ENCODE measurements around the gene NUDT22.
A peak's percentile ranks its signal among the peaks of the same experiment; 100 is the strongest.
"Not testable (repeated sequence)": the region's sequence is repeated elsewhere in the genome, so short reads cannot be mapped to it uniquely, and the experiment has no call there.

NUDT22 gene

DNA sequence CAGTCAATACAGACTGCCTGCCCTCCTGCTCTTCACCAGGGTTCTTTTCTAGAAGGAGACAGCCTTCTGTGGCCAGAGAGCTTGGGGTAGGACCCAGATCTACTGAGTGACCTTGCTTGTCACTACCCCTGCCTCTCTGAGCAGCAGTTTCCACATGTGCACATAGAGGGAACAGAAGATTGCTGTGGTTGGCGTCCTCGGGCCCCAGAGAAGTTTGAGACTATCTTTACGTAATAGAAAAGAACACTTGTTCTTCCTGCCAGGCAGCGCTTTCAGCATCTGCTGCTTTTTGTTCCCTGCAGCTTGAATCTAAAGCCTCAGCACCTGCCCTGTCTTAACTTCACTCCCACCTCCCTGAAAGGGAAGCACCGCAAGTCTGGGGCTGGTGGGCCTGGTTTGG, 12.9 kb downstream of the NUDT22 start:
- DNase-seq: no peak
- in situ Hi-C loops (cut with MboI; ENCODE audit: low pct_unique_long_range_greater_than_20kb, low sequenced_read_pairs): no loop called here

- peak; percentile 83 for DNase-seq
- in situ Hi-C loops (cut with MboI; ENCODE audit: low pct_unique_long_range_greater_than_20kb, low sequenced_read_pairs): no loop called here
Measured at GRCh38 chr11:64239662-64240434, 13.8 kb downstream of the NUDT22 start.

DNA sequence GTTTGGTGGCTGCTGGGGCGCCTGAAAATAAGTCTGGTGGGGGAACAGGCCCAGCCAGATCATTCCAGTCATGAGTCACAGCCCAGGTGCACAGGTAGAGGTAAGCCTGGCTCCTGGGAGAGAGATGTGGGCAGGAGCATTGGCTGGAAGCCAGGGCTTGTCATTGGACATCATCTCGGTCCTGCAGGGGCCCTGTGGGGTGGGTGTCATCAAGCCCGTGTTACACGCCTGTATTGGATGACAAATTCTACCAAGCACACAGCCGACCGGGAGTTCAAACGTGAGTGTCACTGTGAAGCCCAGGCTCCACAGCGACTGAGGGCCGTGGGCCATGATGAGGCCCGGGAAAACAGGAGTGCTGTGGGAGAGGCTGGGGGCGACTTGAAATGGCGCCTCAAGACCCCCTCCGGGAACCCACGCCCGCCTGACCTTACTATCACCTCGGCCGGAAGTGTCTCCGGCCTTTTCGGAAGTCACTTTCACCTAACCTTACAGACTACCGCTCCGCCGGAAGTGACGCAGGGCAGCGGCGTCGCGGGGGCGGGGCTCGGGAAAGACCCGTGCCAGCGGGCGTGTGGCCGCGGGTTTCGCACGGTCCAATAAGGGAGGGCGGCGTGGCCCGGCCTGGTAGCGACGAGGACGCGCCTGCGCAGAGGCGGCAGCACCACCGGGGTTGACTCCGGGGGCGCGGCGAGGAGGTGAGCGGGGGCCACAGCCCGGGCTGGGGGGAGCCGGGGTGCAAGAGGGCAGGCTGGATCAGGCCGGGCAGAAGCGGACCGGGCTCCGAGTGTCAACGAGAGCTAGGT, 14.6 kb downstream of the NUDT22 start, which contains the start of gene FKBP2:
TSS of gene FKBP2 (plus strand) at position 661 of the 806 bp plus-strand sequence. CDS start 1,293 bp downstream, outside the sequence.
- DNase-seq: peak; percentile 95
- in situ Hi-C loops (cut with MboI; ENCODE audit: low pct_unique_long_range_greater_than_20kb, low sequenced_read_pairs): no loop called here

DNA sequence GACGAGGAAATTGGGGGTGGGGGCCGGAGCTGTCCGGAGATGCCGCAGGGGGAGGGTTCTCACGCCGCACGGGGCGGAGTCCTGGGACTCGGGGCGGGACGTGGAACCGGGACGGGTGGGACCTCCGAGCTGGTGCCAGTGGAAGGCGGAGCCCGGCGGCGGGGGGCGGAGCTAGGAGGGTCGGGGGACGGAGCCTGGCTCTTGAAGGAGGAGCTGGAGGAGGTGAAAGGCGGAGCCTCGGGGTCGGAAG, 15.1 kb downstream of the NUDT22 start:
- DNase-seq: no peak
- in situ Hi-C loops (cut with MboI; ENCODE audit: low pct_unique_long_range_greater_than_20kb, low sequenced_read_pairs): no loop called here

DNA sequence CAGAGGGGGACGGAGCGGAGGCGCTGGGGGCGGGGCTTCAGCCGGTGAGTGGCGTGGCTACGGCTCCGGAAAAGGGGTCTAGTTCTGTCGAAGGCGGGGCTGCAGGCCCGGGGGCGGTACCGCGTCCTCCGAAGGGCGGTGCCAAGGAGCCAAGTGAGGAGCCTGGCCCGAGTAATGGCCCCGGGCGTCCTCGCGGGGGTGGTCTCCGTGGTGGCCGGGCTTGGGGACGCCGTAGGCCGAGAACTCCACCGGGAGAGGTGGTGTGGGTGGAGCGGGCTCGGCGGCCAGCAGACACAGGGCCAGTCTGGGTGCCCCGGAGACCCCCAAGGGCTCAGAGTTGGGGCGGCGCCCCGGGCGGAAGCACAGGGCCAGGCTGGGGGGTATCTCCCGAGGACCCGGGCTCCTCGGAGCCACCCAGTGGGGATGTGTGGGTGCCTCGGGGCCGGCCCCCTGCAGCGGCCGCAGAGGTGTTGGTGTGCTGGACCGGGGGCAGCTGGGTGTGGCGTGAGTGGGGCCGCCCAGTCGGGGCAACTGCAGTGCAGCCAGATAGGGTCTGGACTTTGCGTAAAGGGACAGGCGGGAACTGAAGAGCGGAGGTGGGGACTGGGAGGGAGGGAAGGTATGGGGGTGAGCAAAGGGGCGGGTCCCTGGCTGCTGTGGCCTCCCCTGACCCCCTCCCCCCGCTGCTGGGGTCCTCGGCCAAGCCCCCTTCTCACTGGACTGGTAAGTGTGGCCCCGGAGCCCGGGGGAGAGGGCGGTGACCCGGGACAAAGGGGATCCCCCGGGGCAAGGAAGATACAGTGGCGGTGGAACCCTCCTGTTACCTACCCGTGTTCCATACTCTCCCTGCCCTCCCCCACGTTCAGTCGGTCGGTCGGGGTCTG, 15.7 kb downstream of the NUDT22 start:
- DNase-seq: peak; percentile 99
- in situ Hi-C loops (cut with MboI; ENCODE audit: low pct_unique_long_range_greater_than_20kb, low sequenced_read_pairs): no loop called here

GRCh38 chr11:64243236-64243854, 17.3 kb downstream of the NUDT22 start:
- in situ Hi-C loops (cut with MboI; ENCODE audit: low pct_unique_long_range_greater_than_20kb, low sequenced_read_pairs): no loop called here
- DNase-seq: no peak

GRCh38 chr11:64244107-64244506, 18.0 kb downstream of the NUDT22 start:
- in situ Hi-C loops (cut with MboI; ENCODE audit: low pct_unique_long_range_greater_than_20kb, low sequenced_read_pairs): no loop called here

GRCh38 chr11:64244966-64245365, 18.9 kb downstream of the NUDT22 start:
- in situ Hi-C loops (cut with MboI; ENCODE audit: low pct_unique_long_range_greater_than_20kb, low sequenced_read_pairs): no loop called here
- DNase-seq: no peak

More at GRCh38 chr11:64244107-64244506, 18.0 kb downstream of the NUDT22 start:
- DNase-seq: no peak

DNA sequence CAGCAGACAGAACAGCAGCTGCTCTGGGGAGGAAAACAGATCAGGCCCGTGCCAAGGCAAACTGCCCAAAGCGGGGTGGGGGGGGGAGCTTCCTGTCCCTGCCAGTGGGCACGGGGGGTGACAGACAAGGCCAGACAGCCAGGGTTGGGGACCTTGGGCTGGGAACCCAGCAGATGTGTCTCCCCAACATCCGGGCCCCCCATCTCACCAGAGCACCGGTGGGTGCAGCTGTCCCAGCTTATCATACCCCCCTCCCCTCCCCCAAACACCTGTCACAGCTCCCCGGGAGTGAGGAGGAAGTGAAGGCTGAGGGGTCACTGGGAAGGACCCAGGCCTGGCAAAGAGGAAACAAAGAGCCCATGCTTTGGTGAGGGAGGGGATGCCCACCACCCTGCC, 19.3 kb downstream of the NUDT22 start:
- in situ Hi-C loops (cut with MboI; ENCODE audit: low pct_unique_long_range_greater_than_20kb, low sequenced_read_pairs): no loop called here
- no peak for DNase-seq

GRCh38 chr11:64245797-64246620, 19.9 kb downstream of the NUDT22 start:
- in situ Hi-C loops (cut with MboI; ENCODE audit: low pct_unique_long_range_greater_than_20kb, low sequenced_read_pairs): no loop called here
- DNase-seq: peak; percentile 65

GRCh38 chr11:64246621-64246870, 20.5 kb downstream of the NUDT22 start:
- DNase-seq; in situ Hi-C loops (cut with MboI; ENCODE audit: low pct_unique_long_range_greater_than_20kb, low sequenced_read_pairs): not testable (repeated sequence)

DNA sequence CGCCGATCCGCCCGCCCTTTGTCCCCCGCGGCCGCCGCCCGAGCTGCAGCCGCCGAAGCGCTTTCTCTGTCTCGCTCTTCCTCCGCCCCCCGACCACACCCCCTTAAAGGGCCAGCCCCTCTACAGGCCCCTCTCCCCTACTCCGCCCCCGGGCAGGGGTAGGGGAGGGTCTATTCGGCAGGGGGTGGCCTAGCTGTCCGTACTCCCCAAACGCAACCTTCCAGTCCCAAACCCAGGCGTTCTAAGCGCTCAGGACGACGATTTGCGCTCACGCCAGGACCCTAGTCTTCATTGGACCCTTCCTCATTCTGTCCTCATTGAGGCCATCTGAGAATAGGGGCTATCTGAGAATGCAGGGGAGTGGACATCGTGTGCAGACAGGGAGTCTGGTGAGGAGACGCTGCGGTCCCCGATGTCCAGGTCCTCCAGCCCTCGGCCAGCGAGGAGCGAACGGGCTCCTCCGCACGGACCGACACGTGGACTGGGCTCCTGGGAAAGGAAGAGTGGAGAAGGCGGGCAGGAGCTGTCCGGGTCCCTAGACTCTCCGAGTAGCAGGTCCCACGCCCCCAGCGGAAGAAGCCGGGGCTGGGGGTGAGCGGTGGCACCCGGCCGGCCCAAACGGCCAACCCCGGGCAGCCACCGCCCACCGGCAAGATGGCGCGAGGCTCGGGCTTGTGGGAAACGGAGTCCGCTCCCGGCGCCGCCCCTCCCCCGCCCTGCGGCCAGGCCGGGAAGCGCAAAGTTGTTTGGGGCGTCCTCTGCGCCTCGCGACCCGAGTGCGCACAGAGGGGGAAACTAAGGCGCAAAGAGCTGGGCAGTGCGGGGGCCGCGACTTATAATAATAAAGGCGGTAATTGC, 21.0 kb downstream of the NUDT22 start, which contains the start of gene PPP1R14B:
TSS of gene PPP1R14B (minus strand) at position 73 of the 858 bp plus-strand sequence. CDS start 270 bp downstream, outside the sequence.
- peak; percentile 84 for DNase-seq
- in situ Hi-C loops (cut with MboI; ENCODE audit: low pct_unique_long_range_greater_than_20kb, low sequenced_read_pairs): no loop called here

DNA sequence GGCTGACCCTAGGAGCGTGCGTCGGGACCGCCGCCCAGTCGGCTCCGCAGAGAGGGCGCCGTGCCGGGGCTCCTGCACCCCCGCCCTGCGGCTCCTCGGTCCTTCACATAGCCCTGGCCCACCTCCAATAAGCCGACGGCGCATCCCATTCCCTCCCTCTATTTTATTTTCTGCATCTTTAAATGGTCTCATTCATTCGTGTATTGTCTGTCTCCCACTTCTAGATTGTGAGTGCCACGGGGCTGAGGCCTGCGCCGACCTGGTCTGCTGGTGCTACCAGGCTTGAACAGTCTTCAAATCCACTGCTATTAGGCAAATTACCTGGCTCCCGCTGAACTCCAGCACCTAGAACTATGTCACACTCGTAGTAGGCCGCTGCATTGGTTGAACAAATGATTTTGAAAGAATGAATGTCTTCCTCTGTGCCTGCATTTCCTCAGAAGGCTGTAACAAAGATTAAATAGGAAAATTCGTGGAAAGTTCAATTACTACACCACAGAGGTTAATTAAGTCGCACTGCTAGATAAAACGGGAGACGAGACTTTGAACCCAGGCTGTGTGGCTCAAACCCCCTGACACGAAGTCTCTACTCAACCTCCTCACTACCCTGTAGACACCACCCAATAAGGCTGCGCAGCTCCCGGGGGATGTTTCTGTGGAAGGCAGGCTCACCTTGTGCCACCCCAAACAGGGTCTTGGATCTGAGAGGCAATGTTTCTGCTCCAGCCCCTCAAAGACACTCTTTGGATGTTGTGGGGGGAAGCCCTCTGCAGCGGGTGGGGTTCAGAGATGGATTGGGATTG, 21.9 kb downstream of the NUDT22 start:
- no peak for DNase-seq
- in situ Hi-C loops (cut with MboI; ENCODE audit: low pct_unique_long_range_greater_than_20kb, low sequenced_read_pairs): no loop called here

- no peak for DNase-seq
- in situ Hi-C loops (cut with MboI; ENCODE audit: low pct_unique_long_range_greater_than_20kb, low sequenced_read_pairs): no loop called here
Measured at GRCh38 chr11:64248578-64248977, 22.5 kb downstream of the NUDT22 start.

- DNase-seq: no peak
- in situ Hi-C loops (cut with MboI; ENCODE audit: low pct_unique_long_range_greater_than_20kb, low sequenced_read_pairs): no loop called here
Measured at GRCh38 chr11:64249038-64249437, 23.0 kb downstream of the NUDT22 start.

GRCh38 chr11:64249563-64250414, 23.7 kb downstream of the NUDT22 start:
- peak; percentile 74 for DNase-seq
- in situ Hi-C loops (cut with MboI; ENCODE audit: low pct_unique_long_range_greater_than_20kb, low sequenced_read_pairs): no loop called here
